Heart right ventricle (tissue), 16 donors: ENCODE results near the gene SHCBP1. TPM values are rescaled to one million over a fixed set of nuclear protein-coding genes. Genes with fewer than 3 reads are reported as not detected.

Source experiments
- ATAC-seq, 8 donors: fragments of 200-7000 bp; cut with Tn5 transposase; one replicate each; pipeline ENCODE4 v1.9.1; 2020; ENCODE audit warnings: mild to moderate bottlenecking in 8 of 8, moderate library complexity in 8 of 8, moderate number of reproducible peaks in 1 of 8
- DNase-seq, 2 donors: peaks; one replicate each; pipeline ENCODE4 v3.0.0-alpha.2; 2020
- H3K27ac ChIP-seq, 10 donors: fragments of 200-600 bp; sonication (generic) in 2 of 10; one replicate each; pipeline versions ENCODE4 v1.5.0 to v1.8.0; 2020 to 2022; ENCODE audit warnings: mild to moderate bottlenecking in 3 of 10
- H3K27me3 ChIP-seq, 7 donors: fragments of 200-600 bp; one replicate each; pipeline ENCODE4 v1.8.0; 2021 to 2022; ENCODE audit warnings: mild to moderate bottlenecking in 2 of 7
- H3K36me3 ChIP-seq, 9 donors: fragments of 200-600 bp; sonication (generic) in 1 of 9; one replicate each; pipeline versions ENCODE4 v1.5.0 to v1.8.0; 2020 to 2022; ENCODE audit warnings: mild to moderate bottlenecking in 2 of 9
- H3K4me1 ChIP-seq, 9 donors: fragments of 200-600 bp; sonication (generic) in 1 of 9; one replicate each; pipeline versions ENCODE4 v1.5.0 to v1.8.0; 2020 to 2022; ENCODE audit warnings: mild to moderate bottlenecking in 4 of 9
- H3K4me3 ChIP-seq, 10 donors: fragments of 200-600 bp; sonication (generic) in 2 of 10; one replicate each; pipeline versions ENCODE4 v1.5.0 to v1.8.0; 2020 to 2022; ENCODE audit warnings: mild to moderate bottlenecking in 7 of 10, moderate library complexity in 2 of 10
- H3K9me3 ChIP-seq, 11 donors: fragments of 200-600 bp in 10 of 11; sonication (generic) in 2 of 11; one replicate each; pipeline versions ENCODE4 v1.5.0 to v1.8.0; 2013 to 2022; ENCODE audit warnings: mild to moderate bottlenecking in 2 of 11, control low read depth in 1 of 11, moderate library complexity in 1 of 11
- WGBS, 2 donors: extraction: QIAGEN DNeasy Blood & Tissue Kit; methylation state at CpG; one replicate each; pipeline ENCODE4 v1.1.7; 2013; ENCODE audit warnings: inconsistent platforms in 1 of 2; 5-methylcytosine and 5-hydroxymethylcytosine counted together
- intact Hi-C, 10 donors: fragments of 100-400 bp; cut with DNase I; formaldehyde crosslinking; loops; one replicate each; pipeline versions ENCODE4 v1.11.1 to v1.14.2; 2022
- polyA plus RNA-seq, 2 donors: library from polyadenylated mRNA; stranded (reverse); fragments of 200-250 nt; gene quantifications; one replicate each; pipeline ENCODE4 v1.2.3, GENCODE V29; 2013
- total RNA-seq, 10 donors: library from RNA; stranded (reverse); fragmentation: NEBNext Ultra II Directional in 3 of 10; extraction: Animal tissue kit (Norgen Biotek cat#: 25700) in 3 of 10; gene quantifications; one replicate each; pipeline versions ENCODE4 v1.2.1 to v1.2.4, GENCODE V29; 2021 to 2023
- TF ChIP-seq, protein P1 (sequence below), 9 donors: fragments of 200-600 bp; sonication (generic) in 2 of 9; IDR thresholded peaks; one replicate each; pipeline versions ENCODE4 v1.5.0 to v1.8.0; 2021 to 2022; ENCODE audit warnings: antibody characterized with exemption in 9 of 9, mild to moderate bottlenecking in 5 of 9, moderate library complexity in 1 of 9
- donor health status: Arrhythmogenic right ventricular cardiomyopathy.
- donor health status: ischemic (EF 13 %, LVEDD 7.1; RV severe dilation, severe dysfunction).
- donor health status: healthy with polysubstance abuse.
- donor health status: DM: no; HTN: yes; CAD: no.
- donor health status: DM: no; HTN: no; CAD: no.
- donor health status: ischemic (EF 25% LVEDD 6.9; RV normal size, moderate dysfunction).
- donor health status: ischemic (EF 25% LVEDD 5.7; RV mildly dilated, moderate dysfunction).
- donor health status: healthy.
- donor health status: DM: yes; HTN: yes; CAD: no.
- donor health status: Ischemic cardiomyopathy.
- donor health status: ischemic (EF 35%, LVEDD 5.7; RV mildly dilated, moderate dysfunction).
- donor health status: nonischemic (EF 11% LVEDD 7.7; RV severe dilation, severe dysfunction).
- donor health status: DM: yes; HTN: yes; CAD: no.
- donor health status: PGD.
- donor health status: ischemic (EF 29% LVEDD 5.4; RV normal size, mild dysfunction).
- donor health status: nonischemic (EF 23%, LVEDD 6.1; RV moderate dilation, normal function).

SHCBP1 gene
- total and polyA plus RNA-seq, 12 donors, result 0.26 to 4.1 (median 0.84) TPM

DNA sequence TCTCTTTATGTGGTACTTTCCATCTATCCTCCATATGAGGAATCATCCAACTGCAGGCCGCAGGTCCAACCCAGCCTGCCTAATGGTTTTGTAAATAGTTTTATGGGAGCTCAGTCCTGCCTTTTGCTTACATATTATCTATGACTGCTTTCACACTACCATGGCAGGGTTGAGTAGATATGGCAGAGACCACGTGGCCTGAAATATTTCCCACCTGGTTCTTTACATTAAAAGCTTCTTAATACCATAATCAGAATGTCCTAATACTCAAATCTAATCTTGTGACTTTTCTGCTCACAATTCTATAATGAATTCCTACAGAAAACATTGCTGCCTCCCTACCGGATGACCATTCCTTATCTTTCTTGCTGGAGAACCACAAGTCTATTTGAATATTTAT lies 71.7 kb downstream of the SHCBP1 start:
- TF ChIP-seq, protein P1, sequence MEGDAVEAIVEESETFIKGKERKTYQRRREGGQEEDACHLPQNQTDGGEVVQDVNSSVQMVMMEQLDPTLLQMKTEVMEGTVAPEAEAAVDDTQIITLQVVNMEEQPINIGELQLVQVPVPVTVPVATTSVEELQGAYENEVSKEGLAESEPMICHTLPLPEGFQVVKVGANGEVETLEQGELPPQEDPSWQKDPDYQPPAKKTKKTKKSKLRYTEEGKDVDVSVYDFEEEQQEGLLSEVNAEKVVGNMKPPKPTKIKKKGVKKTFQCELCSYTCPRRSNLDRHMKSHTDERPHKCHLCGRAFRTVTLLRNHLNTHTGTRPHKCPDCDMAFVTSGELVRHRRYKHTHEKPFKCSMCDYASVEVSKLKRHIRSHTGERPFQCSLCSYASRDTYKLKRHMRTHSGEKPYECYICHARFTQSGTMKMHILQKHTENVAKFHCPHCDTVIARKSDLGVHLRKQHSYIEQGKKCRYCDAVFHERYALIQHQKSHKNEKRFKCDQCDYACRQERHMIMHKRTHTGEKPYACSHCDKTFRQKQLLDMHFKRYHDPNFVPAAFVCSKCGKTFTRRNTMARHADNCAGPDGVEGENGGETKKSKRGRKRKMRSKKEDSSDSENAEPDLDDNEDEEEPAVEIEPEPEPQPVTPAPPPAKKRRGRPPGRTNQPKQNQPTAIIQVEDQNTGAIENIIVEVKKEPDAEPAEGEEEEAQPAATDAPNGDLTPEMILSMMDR (IDR thresholded peaks at IDR 0.05), result no peak
- ATAC-seq (no peak), DNase-seq (no peak)
- WGBS, 2 donors, result 57 to 60% methylated on average over 3 of the region's 3 CpGs
- intact Hi-C loops, result no loop called here
- Histone ChIP-seq H3K9me3 (no peaks in the 10 kb centered on the region), H3K27ac (no peak overlapping the region), H3K36me3 (no peaks in the 10 kb centered on the region), H3K4me3 (no peak overlapping the region), H3K27me3 (peaks cover 0 to 15% (median 9%) of the 10 kb centered on the region in 7 donors), H3K4me1 (no peaks in the 10 kb centered on the region)

Other genes starting within 250 kb of the SHCBP1 start
- 100 to 1,000 TPM in 1 of 10 donors, 10 to 100 TPM in 9; 73.9 to 106 (median 91.3) TPM for gene VPS35, start 67.8 kb upstream of the SHCBP1 start, total RNA-seq
- 10 to 100 TPM; 12.7 to 36.7 TPM for gene VPS35, start 67.8 kb upstream of the SHCBP1 start, polyA plus RNA-seq
- 1 to 10 TPM in 8 of 10 donors, under 1 TPM in 2; 0.56 to 2.7 (median 1.9) TPM for gene ORC6, start 68.3 kb upstream of the SHCBP1 start, total RNA-seq
- gene ORC6, start 68.3 kb upstream of the SHCBP1 start, polyA plus RNA-seq, result 1 to 10 TPM; 2.5 TPM
- 100 to 1,000 TPM; 220 to 458 (median 262) TPM for gene MYLK3, start 127.0 kb upstream of the SHCBP1 start, total RNA-seq
- 10 to 100 TPM; 63.5 to 69.5 TPM for gene MYLK3, start 127.0 kb upstream of the SHCBP1 start, polyA plus RNA-seq
- gene C16orf87, start 209.8 kb upstream of the SHCBP1 start, total RNA-seq, result 10 to 100 TPM in 9 of 10 donors, 1 to 10 TPM in 1; 8.6 to 17.8 (median 12.3) TPM
- gene C16orf87, start 209.8 kb upstream of the SHCBP1 start, polyA plus RNA-seq, result 1 to 10 TPM; 3.1 to 8.3 TPM